ENCODE data around the gene DNAJC10. TPM values are rescaled to one million over a fixed set of nuclear protein-coding genes. Genes with fewer than 3 reads are reported as not detected.

DNAJC10 gene

DNA sequence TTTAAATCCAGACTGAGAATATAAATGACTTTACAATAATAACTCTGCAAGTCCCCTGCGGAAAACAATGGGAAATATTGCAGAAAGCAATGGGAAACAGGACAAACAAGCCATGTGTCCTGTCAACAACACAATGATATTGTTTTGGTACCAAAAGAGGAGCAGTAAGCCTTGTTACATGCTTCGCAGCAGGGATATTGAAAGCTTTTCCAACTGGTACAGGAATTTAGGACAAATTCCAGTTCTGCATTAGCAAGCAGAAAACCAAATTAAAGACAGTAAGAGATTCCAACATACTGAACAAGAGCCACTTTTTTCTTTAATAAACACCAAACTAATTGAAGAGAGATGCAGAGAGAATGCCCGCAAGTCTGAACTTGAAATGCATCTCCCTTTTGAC lies 120.4 kb downstream of the DNAJC10 start:
- no peaks in the 10 kb centered on the region for H3K36me3 ChIP-seq (ENCODE audit: insufficient read depth, low read length)
- H3K4me3 ChIP-seq (ENCODE audit: low read length), result no peak overlapping the region
- no peaks in the 10 kb centered on the region for H3K4me1 ChIP-seq (ENCODE audit: control insufficient read depth, insufficient read depth, low read length)
- H3K27me3 ChIP-seq (ENCODE audit: control insufficient read depth, insufficient read depth, low read length), result no peaks in the 10 kb centered on the region
- H3K9ac ChIP-seq (ENCODE audit: low read depth, low read length), result no peak overlapping the region
- no peaks in the 10 kb centered on the region for H3K9me3 ChIP-seq (replicated peaks; ENCODE audit: low read length)
- H3K4me2 ChIP-seq (ENCODE audit: low read length), result no peak overlapping the region

Small RNAs within 50 kb of the gene (small RNA-seq; reads per million reads assigned to genes)
- gene RF00019, result not detected

Measured in skeletal muscle satellite cell (primary cell).